ENCODE data around the gene RCOR3.

- TF ChIP-seq CTCF (IDR thresholded peaks at IDR 0.05) = no peak
- no peak for TF ChIP-seq POLR2A (IDR thresholded peaks at IDR 0.05)
- TF ChIP-seq EP300 (IDR thresholded peaks at IDR 0.05) = no peak
These were observed 89.4 kb downstream of the RCOR3 start for GRCh38 chr1:211348547-211348946.

Measured in sigmoid colon (tissue), 4 donors.